Measurements from ENCODE around the gene NRG2.

- TF ChIP-seq, protein P1, sequence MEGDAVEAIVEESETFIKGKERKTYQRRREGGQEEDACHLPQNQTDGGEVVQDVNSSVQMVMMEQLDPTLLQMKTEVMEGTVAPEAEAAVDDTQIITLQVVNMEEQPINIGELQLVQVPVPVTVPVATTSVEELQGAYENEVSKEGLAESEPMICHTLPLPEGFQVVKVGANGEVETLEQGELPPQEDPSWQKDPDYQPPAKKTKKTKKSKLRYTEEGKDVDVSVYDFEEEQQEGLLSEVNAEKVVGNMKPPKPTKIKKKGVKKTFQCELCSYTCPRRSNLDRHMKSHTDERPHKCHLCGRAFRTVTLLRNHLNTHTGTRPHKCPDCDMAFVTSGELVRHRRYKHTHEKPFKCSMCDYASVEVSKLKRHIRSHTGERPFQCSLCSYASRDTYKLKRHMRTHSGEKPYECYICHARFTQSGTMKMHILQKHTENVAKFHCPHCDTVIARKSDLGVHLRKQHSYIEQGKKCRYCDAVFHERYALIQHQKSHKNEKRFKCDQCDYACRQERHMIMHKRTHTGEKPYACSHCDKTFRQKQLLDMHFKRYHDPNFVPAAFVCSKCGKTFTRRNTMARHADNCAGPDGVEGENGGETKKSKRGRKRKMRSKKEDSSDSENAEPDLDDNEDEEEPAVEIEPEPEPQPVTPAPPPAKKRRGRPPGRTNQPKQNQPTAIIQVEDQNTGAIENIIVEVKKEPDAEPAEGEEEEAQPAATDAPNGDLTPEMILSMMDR (IDR thresholded peaks at IDR 0.05; ENCODE audit: insufficient read depth, low read length), result no peak
- no peak for TF ChIP-seq POLR2AphosphoS5 (IDR thresholded peaks at IDR 0.05; ENCODE audit: low read depth)
- TF ChIP-seq GABPA (IDR thresholded peaks at IDR 0.05; ENCODE audit: low read depth), result no peak
These were observed 47.2 kb upstream of the NRG2 start for GRCh38 chr5:140090251-140090650.

All from HL-60 (cell line).